NOMO-1 treated with dmso at 0.1 percent for 144 hours (cell line): ENCODE data around the gene TPPP3.

ENCODE experiments used
- DNase-seq: peaks from one replicate; lab custom pipeline; 2025; ENCODE audit not compliant: unreplicated experiment; lab: John Stamatoyannopoulos, UW

The TPPP3 gene

GRCh38 chr16:67350324-67350723 lies 43.0 kb downstream of the TPPP3 start:
- no peak for DNase-seq

GRCh38 chr16:67349172-67349571 lies 44.1 kb downstream of the TPPP3 start:
- DNase-seq: no peak

GRCh38 chr16:67346341-67346740 lies 47.0 kb downstream of the TPPP3 start:
- no peak for DNase-seq

DNA sequence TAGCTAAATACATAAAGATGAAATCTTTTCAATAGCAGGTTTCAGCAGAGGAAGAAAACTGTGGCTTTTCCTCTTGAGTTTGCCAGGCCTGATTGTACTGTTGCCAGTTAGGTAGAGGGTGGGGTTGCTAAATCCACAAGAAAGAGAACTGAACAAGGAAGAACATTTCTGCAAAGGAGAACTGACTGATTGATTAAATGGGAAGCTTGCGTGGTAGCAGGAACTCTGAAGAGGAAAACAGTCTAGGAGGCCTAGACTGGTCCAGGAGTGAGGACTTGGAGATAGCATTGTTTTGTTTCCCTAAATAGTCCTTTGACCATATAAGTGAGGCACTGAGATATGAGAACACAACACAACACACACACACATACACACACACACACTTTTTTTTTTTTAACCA lies 47.9 kb downstream of the TPPP3 start:
- no peak for DNase-seq

DNA sequence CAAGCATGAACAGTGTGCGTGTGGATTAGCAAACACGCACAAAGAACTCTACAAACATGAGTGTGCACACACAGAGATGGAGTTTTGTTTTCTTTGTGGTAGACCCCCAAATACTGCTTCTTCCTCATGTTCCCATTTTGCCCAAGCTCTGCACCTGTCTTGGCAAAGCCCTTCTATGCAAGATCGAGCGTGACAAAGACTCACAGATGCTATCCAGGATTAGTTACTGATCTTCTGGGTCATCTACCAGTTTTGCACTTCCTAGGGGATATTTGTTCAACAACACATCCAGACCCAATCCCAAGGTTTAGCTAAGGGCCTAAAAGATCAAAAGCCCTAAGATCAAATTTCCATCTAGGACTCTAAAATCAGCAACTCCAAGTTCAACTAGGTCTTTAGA lies 50.7 kb downstream of the TPPP3 start:
- DNase-seq: no peak

DNA sequence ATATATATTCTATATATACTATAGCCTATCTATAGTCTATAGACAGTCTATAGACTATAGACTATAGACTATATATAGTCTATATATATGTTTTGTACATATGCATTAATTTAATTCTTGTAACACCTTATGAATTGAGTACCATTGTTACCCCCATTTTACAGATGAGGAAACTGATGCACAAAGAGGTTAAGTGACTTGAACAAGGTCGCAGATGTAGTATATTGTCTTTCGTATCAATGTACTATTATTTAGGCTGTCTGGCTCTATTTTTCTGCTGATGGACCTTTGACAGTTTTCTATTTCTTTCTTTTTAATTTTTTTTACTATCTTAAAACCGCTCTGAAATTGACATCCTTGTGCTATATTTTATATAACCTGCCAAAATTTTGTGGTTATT lies 52.0 kb downstream of the TPPP3 start:
- no peak for DNase-seq
